Right cardiac atrium (tissue), 5 donors: Measurements from ENCODE around the gene FLT1. TPM values are rescaled to one million over a fixed set of nuclear protein-coding genes. Genes with fewer than 3 reads are reported as not detected.

Source experiments
- ATAC-seq, 2 donors: fragments of 200-7000 bp; cut with Tn5 transposase; one replicate each; pipeline versions ENCODE4 v1.8.0 to v1.9.1; 2020; ENCODE audit warnings: moderate library complexity in 2 of 2, mild to moderate bottlenecking in 1 of 2
- DNase-seq, 3 donors: peaks; one replicate each; pipeline ENCODE4 v3.0.0-alpha.2; 2020
- H3K27ac ChIP-seq: one replicate; pipeline ENCODE4 v1.5.1; 2013; ENCODE audit warnings: mild to moderate bottlenecking, low read length, control low read depth, moderate library complexity
- H3K27me3 ChIP-seq: one replicate; pipeline ENCODE4 v1.6.1; 2013; ENCODE audit not compliant: control insufficient read depth, insufficient read depth
- H3K4me1 ChIP-seq: one replicate; pipeline ENCODE4 v1.6.1; 2013; ENCODE audit warnings: low read length; ENCODE audit not compliant: control insufficient read depth, insufficient read depth
- H3K4me3 ChIP-seq: one replicate; pipeline ENCODE4 v1.5.1; 2013; ENCODE audit warnings: low read length, control low read depth
- H3K9me3 ChIP-seq: one replicate; pipeline ENCODE4 v1.6.1; 2013; ENCODE audit warnings: low read length; ENCODE audit not compliant: control insufficient read depth
- WGBS: extraction: QIAGEN DNeasy Blood & Tissue Kit; methylation state at CpG from one replicate; pipeline ENCODE4 v1.1.7; 2013; 5-methylcytosine and 5-hydroxymethylcytosine counted together
- intact Hi-C, 4 donors: fragments of 100-400 bp; cut with DNase I; formaldehyde crosslinking; loops; one replicate each; pipeline versions ENCODE4 v1.11.0 to v1.14.0; 2022 to 2023
- polyA plus RNA-seq: library from polyadenylated mRNA; stranded (reverse); fragments of 200-250 nt; gene quantifications from one replicate; pipeline ENCODE4 v1.2.3, GENCODE V29; 2013
- total RNA-seq, 4 donors: library from RNA; stranded (reverse); fragmentation: NEBNext Ultra II Directional; extraction: Animal tissue kit (Norgen Biotek cat#: 25700); gene quantifications; one replicate each; pipeline ENCODE4 v1.2.1, GENCODE V29; 2021
- donor health status: healthy with polysubstance abuse.
- donor health status: DM: no; HTN: yes; CAD: no.
- donor health status: DM: no; HTN: no; CAD: no.
- donor health status: DM: no; HTN: yes; CAD: no; lungs with severe emphysema.
- donor health status: DM: yes; HTN: yes; CAD: no.

FLT1 gene
- total and polyA plus RNA-seq, 5 donors = 24.9 to 53.4 (median 37.5) TPM

- peaks cover 9% of the 10 kb centered on the region for H3K4me1 ChIP-seq
- no peaks in the 10 kb centered on the region for H3K9me3 ChIP-seq
- ATAC-seq (no peak), DNase-seq (no peak)
- H3K27ac ChIP-seq = no peak overlapping the region
- 39% methylated on average over 5 of the region's 5 CpGs for WGBS
- H3K4me3 ChIP-seq = peak overlapping the region; percentile 7
- intact Hi-C loops = loop anchor here in 1 of 4 donors (10.0 kb wide), 1 partner anchor 155 kb away; no protein-coding TSS in a partner anchor
- no peaks in the 10 kb centered on the region for H3K27me3 ChIP-seq
Measured at GRCh38 chr13:28489524-28489931, 5.4 kb downstream of the FLT1 start.

GRCh38 chr13:28488376-28489005 lies 6.4 kb downstream of the FLT1 start:
- DNase-seq (no peak), ATAC-seq (no peak)
- Histone ChIP-seq H3K27me3 (no peaks in the 10 kb centered on the region), H3K9me3 (no peaks in the 10 kb centered on the region), H3K4me3 (no peak overlapping the region), H3K4me1 (peaks cover 9% of the 10 kb centered on the region), H3K27ac (no peak overlapping the region)
- intact Hi-C loops = loop anchor here in 1 of 4 donors (10.0 kb wide), 1 partner anchor 154 kb away; no protein-coding TSS in a partner anchor
- 65% methylated on average over 9 of the region's 9 CpGs for WGBS

- Histone ChIP-seq H3K4me1 (peaks cover 9% of the 10 kb centered on the region), H3K4me3 (no peak overlapping the region), H3K27me3 (no peaks in the 10 kb centered on the region), H3K27ac (no peak overlapping the region), H3K9me3 (no peaks in the 10 kb centered on the region)
- WGBS = 63% methylated on average over 10 of the region's 10 CpGs
- intact Hi-C loops = loop anchor here in 1 of 4 donors (10.0 kb wide), 1 partner anchor 151 kb away; no protein-coding TSS in a partner anchor
- ATAC-seq (peak in 1 of 2 donors; percentile 14), DNase-seq (no peak)
Measured at GRCh38 chr13:28485996-28486543, 8.9 kb downstream of the FLT1 start.

- ATAC-seq (no peak), DNase-seq (peak in 1 of 3 donors; percentile 37)
- intact Hi-C loops = loop anchor here in 1 of 4 donors (10.0 kb wide), 1 partner anchor 151 kb away; no protein-coding TSS in a partner anchor
- no peaks in the 10 kb centered on the region for H3K9me3 ChIP-seq
- no peaks in the 10 kb centered on the region for H3K27me3 ChIP-seq
- peaks cover 9% of the 10 kb centered on the region for H3K4me1 ChIP-seq
- 83% methylated on average over 7 of the region's 7 CpGs for WGBS
- no peak overlapping the region for H3K4me3 ChIP-seq
- no peak overlapping the region for H3K27ac ChIP-seq
Measured at GRCh38 chr13:28485551-28485950, 9.4 kb downstream of the FLT1 start.

- H3K4me1 ChIP-seq = peaks cover 9% of the 10 kb centered on the region
- H3K27ac ChIP-seq = no peak overlapping the region
- WGBS = 68% methylated on average over 1 of the region's 1 CpG
- no peaks in the 10 kb centered on the region for H3K27me3 ChIP-seq
- H3K4me3 ChIP-seq = no peak overlapping the region
- no peaks in the 10 kb centered on the region for H3K9me3 ChIP-seq
- no peak for ATAC-seq
- no peak for DNase-seq
- intact Hi-C loops = loop anchor here in 1 of 4 donors (10.0 kb wide), 1 partner anchor 150 kb away; no protein-coding TSS in a partner anchor
Measured at GRCh38 chr13:28485097-28485496, 9.8 kb downstream of the FLT1 start.

- intact Hi-C loops = loop anchor here in 1 of 4 donors (10.0 kb wide), 1 partner anchor 149 kb away; no protein-coding TSS in a partner anchor
- Histone ChIP-seq H3K4me1 (peaks cover 9% of the 10 kb centered on the region), H3K27ac (no peak overlapping the region), H3K27me3 (no peaks in the 10 kb centered on the region), H3K9me3 (no peaks in the 10 kb centered on the region), H3K4me3 (no peak overlapping the region)
- DNase-seq (no peak), ATAC-seq (no peak)
- WGBS = 68% methylated on average over 7 of the region's 7 CpGs
Measured at GRCh38 chr13:28483313-28483931, 11.5 kb downstream of the FLT1 start.

- DNase-seq (no peak), ATAC-seq (no peak)
- H3K4me1 ChIP-seq = no peaks in the 10 kb centered on the region
- no peak overlapping the region for H3K27ac ChIP-seq
- intact Hi-C loops = no loop called here
- H3K9me3 ChIP-seq = no peaks in the 10 kb centered on the region
- WGBS = 84% methylated on average over 1 of the region's 1 CpG
- no peak overlapping the region for H3K4me3 ChIP-seq
- H3K27me3 ChIP-seq = no peaks in the 10 kb centered on the region
Measured at GRCh38 chr13:28479005-28479404, 15.9 kb downstream of the FLT1 start.

- 64% methylated on average over 3 of the region's 3 CpGs for WGBS
Measured at GRCh38 chr13:28478127-28478526, 16.8 kb downstream of the FLT1 start.

GRCh38 chr13:28477709-28477973 lies 17.3 kb downstream of the FLT1 start:
- no peaks in the 10 kb centered on the region for H3K4me1 ChIP-seq
- 56% methylated on average over 3 of the region's 3 CpGs for WGBS
- ATAC-seq (no peak), DNase-seq (no peak)
- no peaks in the 10 kb centered on the region for H3K9me3 ChIP-seq
- H3K4me3 ChIP-seq = no peak overlapping the region
- no peak overlapping the region for H3K27ac ChIP-seq
- no peaks in the 10 kb centered on the region for H3K27me3 ChIP-seq
- intact Hi-C loops = no loop called here

More at GRCh38 chr13:28478127-28478526, 16.8 kb downstream of the FLT1 start:
- no peaks in the 10 kb centered on the region for H3K9me3 ChIP-seq
- no peaks in the 10 kb centered on the region for H3K27me3 ChIP-seq
- intact Hi-C loops = no loop called here
- DNase-seq (no peak), ATAC-seq (no peak)
- H3K4me1 ChIP-seq = no peaks in the 10 kb centered on the region
- H3K4me3 ChIP-seq = no peak overlapping the region
- no peak overlapping the region for H3K27ac ChIP-seq

GRCh38 chr13:28476919-28477708 lies 17.8 kb downstream of the FLT1 start:
- ATAC-seq (no peak), DNase-seq (no peak)
- intact Hi-C loops = no loop called here
- Histone ChIP-seq H3K27me3 (no peaks in the 10 kb centered on the region), H3K27ac (no peak overlapping the region), H3K4me1 (no peaks in the 10 kb centered on the region), H3K9me3 (no peaks in the 10 kb centered on the region), H3K4me3 (no peak overlapping the region)
- 72% methylated on average over 11 of the region's 11 CpGs for WGBS
